MG63 (cell line): ENCODE data around the gene ACKR3. TPM values are rescaled to one million over a fixed set of nuclear protein-coding genes. Genes with fewer than 3 reads are reported as not detected.

Source experiments
- DNase-seq: peaks from one replicate; pipeline ENCODE4 v3.0.0-alpha.2; 2020
- H3K27me3 ChIP-seq: fragments of 250-450 bp; sonication (Bioruptor Pico); 2 replicates; pipeline ENCODE4 v1.5.1; 2020; ENCODE audit warnings: mild to moderate bottlenecking, moderate library complexity
- H3K36me3 ChIP-seq: fragments of 250-450 bp; sonication (Bioruptor Pico); 2 replicates; pipeline ENCODE4 v1.5.1; 2020; ENCODE audit warnings: mild to moderate bottlenecking, moderate library complexity
- H3K4me3 ChIP-seq: fragments of 250-450 bp; sonication (Bioruptor Pico); 2 replicates; pipeline ENCODE4 v1.5.1; 2020; ENCODE audit warnings: mild to moderate bottlenecking, moderate library complexity
- H3K9me3 ChIP-seq: fragments of 250-450 bp; sonication (Bioruptor Pico); 2 replicates; pipeline ENCODE4 v1.5.1; 2020; ENCODE audit warnings: mild to moderate bottlenecking, moderate library complexity
- total RNA-seq: library from RNA; depleted of rRNA; stranded (reverse); fragments of >200 nt; shearing (Covaris generic); gene quantifications from 2 replicates; pipeline ENCODE4 v1.2.3, GENCODE V29; 2014; ENCODE audit warnings: low replicate concordance

ACKR3 gene
- total RNA-seq, 1 experiment from 2014 or later, result 19.0 TPM

DNA sequence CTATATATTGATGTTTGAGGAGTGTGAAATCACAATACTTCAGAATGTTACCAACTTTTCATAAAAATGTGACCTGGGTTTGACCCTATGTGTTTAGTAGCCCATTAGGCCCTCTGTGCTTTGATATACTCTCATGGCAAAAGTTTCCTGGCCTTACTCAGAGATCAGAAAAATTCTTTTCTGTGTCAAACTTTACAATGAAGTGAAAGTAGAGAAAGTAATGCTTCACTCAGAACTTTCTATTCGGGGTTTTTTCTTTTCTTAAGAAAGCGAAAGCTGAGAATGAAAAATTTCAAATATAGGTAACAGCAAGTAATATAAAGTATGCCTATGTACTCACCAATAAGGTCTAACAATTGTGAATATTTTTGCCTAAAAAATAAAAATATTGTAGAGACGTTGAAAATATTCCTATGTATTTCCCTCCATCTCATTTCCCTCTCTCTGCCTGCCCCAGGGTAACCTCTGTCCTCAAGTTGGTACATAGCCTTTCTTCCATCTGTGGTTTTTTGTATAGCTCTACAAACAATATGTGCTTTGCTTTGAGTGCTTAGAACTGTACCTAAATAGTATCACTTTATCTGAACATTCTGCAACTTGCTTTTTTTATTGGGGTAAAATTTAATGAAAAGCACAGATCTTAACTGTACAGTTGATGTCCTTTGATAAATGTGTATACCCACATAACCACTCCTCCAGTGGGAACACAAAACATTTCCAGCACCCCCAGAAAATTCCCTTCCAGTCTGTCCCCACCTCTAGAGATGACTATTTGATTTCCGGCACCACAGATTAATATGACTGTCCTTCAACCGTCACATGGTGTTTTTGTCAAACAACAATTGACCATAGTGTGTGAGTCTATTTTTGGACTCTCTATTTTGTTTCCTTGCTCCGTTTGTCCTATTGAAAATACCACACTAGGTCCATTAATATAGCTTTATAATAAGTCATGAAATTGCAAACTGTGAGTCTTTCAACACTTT is 10.3 kb upstream of the ACKR3 start:
- no peaks in the 10 kb centered on the region for H3K36me3 ChIP-seq
- H3K27me3 ChIP-seq, result no peaks in the 10 kb centered on the region
- H3K4me3 ChIP-seq, result no peak overlapping the region
- H3K9me3 ChIP-seq, result peaks cover 6% of the 10 kb centered on the region; the same call in 1 of the 2 replicates
- DNase-seq, result no peak

DNA sequence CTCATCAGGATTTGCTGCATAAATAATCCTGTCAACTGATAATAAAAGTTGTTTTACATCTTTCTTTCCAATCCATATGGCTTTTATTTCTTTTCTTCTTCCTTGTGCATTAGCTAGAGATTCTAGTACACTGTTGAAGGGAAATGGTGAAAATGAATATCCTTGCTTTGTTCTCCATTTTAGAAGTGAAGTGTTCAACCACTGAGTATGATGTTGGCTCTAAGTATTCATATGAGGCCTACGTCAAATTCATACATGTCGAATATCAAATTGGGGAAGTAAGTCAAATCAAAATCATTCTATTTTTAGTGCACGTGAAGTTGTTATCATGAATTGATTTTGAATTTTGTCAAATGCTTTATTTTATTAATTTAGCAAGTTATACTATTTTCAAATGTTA is 7.8 kb upstream of the ACKR3 start:
- H3K4me3 ChIP-seq, result no peak overlapping the region
- no peaks in the 10 kb centered on the region for H3K36me3 ChIP-seq
- no peaks in the 10 kb centered on the region for H3K27me3 ChIP-seq
- no peaks in the 10 kb centered on the region for H3K9me3 ChIP-seq
- no peak for DNase-seq

DNA sequence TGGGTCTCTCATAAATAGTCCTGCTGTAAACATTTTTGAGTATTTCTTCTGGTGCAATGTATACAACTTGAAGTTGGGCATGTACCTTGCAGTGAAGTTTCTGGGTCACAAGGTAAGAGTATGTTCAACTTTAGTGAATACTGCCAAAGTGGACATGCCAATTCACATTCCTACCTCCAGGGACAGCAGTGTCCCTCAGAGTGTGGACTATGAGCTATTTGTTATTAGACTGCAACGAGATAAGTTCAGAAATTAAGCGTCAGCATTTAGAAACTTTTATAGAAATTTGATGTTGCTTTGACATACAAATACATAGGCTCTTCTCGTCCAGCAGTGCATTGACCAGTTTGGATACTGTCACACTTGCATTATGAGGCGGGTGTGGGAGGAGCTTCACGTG is 7.2 kb upstream of the ACKR3 start:
- no peak for DNase-seq
- no peak overlapping the region for H3K4me3 ChIP-seq
- H3K27me3 ChIP-seq, result no peaks in the 10 kb centered on the region
- no peaks in the 10 kb centered on the region for H3K9me3 ChIP-seq
- H3K36me3 ChIP-seq, result no peaks in the 10 kb centered on the region

DNA sequence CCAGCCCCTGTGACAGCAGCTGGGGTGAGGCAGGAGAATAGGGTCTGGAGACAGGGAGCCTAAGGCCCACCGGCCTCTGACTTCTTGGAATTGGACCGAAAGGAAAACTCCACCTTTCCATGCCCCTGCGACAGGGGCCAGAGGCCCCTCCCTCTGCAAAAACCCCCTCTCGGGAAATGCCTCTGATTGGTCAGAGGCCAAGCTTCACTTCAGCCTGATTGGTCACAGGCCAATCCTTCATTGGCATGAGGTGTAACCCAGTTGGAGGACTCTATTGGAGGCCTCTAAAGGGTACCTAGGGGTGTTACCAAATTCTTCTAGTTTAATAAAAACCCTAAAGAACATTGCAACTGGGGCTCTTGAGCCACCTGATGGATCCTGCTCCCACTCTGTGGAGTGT is 5.7 kb upstream of the ACKR3 start:
- no peak for DNase-seq
- H3K27me3 ChIP-seq, result no peaks in the 10 kb centered on the region
- H3K36me3 ChIP-seq, result no peaks in the 10 kb centered on the region
- no peaks in the 10 kb centered on the region for H3K9me3 ChIP-seq
- H3K4me3 ChIP-seq, result no peak overlapping the region

DNA sequence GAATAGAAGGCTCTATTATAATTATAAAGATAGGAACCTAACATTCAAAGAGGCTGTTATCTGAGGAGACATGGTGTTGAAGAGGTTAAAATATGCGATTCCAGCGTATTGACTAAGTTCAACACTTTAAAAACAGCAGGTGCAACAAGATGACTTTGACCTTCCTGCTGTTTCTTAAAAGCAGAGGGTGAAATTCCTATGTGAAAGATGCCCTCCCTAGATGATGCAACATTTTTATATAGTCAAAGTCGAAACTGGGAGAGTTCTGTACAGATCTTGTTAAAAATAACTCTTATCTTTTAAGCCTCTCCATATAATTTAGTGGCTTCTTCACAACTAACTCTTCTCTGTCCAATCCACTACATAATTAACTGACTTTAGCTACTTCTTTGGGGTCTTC is 4.4 kb upstream of the ACKR3 start:
- H3K27me3 ChIP-seq, result no peaks in the 10 kb centered on the region
- H3K9me3 ChIP-seq, result no peaks in the 10 kb centered on the region
- no peaks in the 10 kb centered on the region for H3K36me3 ChIP-seq
- no peak for DNase-seq
- H3K4me3 ChIP-seq, result no peak overlapping the region

DNA sequence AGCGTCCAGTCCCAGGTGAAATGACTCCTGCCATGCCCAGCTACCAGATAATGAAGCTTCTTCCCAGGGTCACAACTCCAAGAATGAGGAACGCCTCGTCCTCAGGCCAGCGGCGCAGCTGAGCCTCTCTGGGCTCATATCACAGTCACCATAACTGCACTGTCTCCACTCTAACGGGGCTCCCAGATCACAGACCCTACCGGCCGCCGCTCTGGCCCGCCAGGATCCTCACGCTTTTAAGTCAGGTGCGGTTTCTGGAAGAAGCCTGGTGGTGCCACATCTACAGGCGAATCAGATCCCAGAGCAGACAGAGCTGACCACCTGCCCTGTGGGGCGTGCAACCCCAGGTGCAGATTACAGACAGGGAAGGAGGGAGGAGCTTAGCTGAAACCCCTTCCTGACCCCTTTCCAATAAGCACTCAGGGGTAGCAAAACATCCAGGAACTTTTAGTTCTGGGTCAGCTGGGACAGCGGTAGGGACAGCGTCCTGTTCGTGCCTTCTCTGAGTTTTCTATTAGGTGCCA is 3.7 kb upstream of the ACKR3 start:
- no peak for DNase-seq
- no peaks in the 10 kb centered on the region for H3K9me3 ChIP-seq
- no peak overlapping the region for H3K4me3 ChIP-seq
- no peaks in the 10 kb centered on the region for H3K27me3 ChIP-seq
- H3K36me3 ChIP-seq, result no peaks in the 10 kb centered on the region

DNA sequence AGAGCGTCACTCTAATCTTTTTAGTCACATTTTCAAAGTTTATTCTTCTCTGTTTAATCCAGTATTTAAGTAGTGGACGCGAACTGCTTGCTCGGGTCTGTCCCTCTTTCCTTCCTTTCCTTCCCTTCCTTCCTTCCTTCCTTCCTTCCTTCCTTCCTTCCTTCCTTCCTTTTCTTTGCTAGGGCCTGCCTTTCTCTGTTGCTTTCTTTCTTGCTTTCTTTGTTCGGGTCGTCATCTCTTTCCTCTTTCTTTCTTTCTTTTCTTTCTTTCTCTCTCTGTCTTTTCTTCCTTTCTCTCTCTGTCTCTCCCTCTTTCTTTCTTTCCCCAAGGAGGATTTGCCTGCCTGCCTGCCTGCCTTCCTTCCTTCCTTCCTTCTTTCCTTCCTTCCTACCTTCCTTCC is 3.0 kb upstream of the ACKR3 start:
- no peaks in the 10 kb centered on the region for H3K27me3 ChIP-seq

DNA sequence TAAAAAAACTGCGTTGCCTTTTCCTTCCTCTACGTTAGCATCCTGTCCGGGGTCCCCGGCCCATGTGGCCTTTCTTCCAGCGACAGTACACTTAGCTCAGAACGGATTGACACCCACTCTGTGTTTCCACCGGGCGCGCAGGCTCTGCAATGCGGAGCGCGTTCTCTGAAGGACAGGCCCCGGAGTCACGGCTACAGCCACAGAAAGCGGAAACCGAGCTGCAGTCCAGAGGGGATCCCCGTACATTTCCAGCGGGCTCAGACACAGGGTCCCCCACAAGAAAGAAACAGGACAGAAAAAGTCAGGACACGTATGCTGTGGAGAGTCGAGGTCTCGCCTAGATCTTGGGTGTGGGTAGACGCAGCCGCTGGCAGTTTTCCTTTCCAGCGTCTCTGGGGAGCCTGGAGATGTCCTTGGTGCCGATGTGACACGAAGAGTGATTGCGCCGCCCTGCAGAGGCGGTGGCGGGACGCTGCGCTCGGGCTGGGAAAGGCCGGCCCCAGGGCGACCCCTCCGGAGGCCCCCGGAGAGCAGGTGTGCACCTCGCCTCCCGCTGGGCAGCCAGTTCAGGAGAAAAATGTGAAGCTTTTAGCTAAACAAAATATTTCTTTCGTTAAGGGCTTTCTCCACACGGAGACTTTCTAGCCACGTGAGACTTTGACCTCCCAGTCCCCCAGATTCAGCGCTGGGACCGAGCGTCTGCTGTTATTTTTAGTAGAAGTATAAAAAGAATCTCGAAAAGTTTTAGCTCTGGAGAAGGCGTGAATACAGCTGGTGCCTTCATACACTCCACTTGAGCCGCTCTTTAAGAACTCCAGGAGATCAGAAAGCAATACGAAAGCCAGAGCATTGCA is 1.3 kb upstream of the ACKR3 start:
- no peaks in the 10 kb centered on the region for H3K9me3 ChIP-seq
- peak; percentile 43 for DNase-seq
- no peaks in the 10 kb centered on the region for H3K27me3 ChIP-seq
- no peaks in the 10 kb centered on the region; the same call in 1 of the 2 replicates for H3K36me3 ChIP-seq
- H3K4me3 ChIP-seq, result peak overlapping the region; percentile 47

More for the DNA sequence above, 3.0 kb upstream of the ACKR3 start:
- no peaks in the 10 kb centered on the region; the same call in 1 of the 2 replicates for H3K36me3 ChIP-seq
- DNase-seq, result no peak
- H3K9me3 ChIP-seq, result no peaks in the 10 kb centered on the region
- H3K4me3 ChIP-seq, result no peak overlapping the region

DNA sequence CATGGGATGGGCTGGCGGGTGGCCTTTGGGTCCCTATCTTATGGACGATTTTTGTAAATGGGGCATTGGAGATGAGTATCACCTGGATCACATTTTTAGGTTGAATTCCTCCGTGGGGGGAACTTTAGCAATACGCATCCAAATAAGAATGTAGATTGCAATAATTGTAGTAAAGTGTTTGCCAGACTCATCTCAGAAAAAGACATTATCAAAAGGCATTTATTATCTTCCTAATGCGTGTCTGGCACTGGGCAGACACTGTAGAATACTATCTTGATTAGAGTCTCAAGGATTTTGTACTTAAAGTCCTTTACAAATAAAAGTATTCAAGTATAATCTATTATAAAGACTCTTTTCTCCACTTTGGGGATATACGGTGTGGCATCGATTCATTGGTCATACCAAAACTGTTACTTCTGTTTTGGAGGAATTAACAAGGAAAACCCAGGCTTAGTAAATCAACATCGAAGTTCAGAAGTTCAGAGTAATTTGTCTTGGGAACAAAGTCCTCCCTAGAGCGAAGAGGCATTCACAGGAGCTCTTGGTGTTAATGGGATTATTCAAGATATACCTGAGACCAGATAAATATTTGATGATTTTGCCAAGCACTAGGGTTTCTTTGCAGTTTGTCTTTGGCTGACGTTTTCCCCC is 578 bp upstream of the ACKR3 start:
- peak overlapping the region; percentile 47 for H3K4me3 ChIP-seq
- H3K9me3 ChIP-seq, result no peaks in the 10 kb centered on the region
- H3K36me3 ChIP-seq, result no peaks in the 10 kb centered on the region; the same call in 1 of the 2 replicates
- DNase-seq, result no peak
- no peaks in the 10 kb centered on the region for H3K27me3 ChIP-seq

DNA sequence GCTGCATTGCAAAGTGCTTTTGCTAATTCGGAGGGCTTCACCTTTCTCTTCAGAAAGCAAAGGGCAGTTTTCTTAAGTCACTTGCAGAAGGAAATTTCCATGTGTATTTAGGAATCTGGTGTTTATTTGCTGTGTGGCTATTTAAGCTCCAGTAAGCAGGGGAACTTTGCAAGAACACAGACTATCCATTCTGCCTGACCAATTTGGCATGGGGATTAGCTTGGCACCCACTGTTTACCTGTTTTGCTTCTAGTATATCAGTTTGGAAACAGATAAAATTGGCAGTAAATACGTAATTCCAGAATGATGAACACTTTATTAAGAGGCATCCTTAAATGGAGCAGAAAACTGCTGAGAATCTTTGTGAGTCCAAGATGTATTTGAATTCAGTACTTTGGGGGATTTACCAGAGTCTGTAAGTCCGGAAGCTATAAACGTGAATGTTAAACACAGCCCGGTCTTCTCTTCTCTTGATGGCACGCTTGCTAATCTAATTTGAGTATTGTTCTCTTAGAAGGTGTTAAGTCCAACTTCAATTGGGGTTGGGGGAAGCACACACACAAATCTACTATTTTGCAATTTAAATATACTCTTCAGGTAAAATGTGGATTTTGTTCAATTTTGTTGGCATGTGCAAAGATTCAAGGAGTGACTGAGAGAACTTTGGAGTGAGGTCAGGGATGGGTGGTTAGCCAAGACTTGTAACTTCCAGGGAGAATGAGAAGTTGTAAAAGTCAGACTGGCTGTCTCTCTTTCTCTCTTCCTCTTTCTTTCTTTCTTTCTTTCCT is 650 bp downstream of the ACKR3 start:
- DNase-seq, result peak; percentile 53
- no peaks in the 10 kb centered on the region; the same call in 1 of the 2 replicates for H3K36me3 ChIP-seq
- H3K27me3 ChIP-seq, result no peaks in the 10 kb centered on the region
- H3K9me3 ChIP-seq, result no peaks in the 10 kb centered on the region
- peak overlapping the region; percentile 47 for H3K4me3 ChIP-seq

DNA sequence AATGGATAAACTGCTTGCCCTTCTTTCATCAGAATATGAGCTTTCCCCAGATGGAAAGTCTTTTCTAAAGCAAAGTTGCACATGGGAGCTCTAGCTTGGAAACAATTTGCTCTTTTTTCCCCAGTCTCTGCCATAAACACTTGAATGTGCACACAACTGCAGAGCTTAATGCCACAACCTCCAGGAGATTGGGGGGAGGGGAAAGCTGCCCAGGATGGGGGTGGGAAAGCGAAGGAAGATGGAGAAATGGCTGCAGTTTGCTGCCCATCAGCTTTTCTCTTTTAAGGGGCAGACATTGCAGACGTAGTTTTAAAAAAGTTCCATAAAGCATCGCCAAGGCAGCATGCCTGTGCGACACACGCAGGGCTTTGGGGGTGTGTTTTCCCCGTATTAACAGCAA is 1.5 kb downstream of the ACKR3 start:
- Histone ChIP-seq H3K36me3 (no peaks in the 10 kb centered on the region; the same call in 1 of the 2 replicates), H3K9me3 (no peaks in the 10 kb centered on the region), H3K4me3 (peak overlapping the region; percentile 47), H3K27me3 (no peaks in the 10 kb centered on the region)
- no peak for DNase-seq

DNA sequence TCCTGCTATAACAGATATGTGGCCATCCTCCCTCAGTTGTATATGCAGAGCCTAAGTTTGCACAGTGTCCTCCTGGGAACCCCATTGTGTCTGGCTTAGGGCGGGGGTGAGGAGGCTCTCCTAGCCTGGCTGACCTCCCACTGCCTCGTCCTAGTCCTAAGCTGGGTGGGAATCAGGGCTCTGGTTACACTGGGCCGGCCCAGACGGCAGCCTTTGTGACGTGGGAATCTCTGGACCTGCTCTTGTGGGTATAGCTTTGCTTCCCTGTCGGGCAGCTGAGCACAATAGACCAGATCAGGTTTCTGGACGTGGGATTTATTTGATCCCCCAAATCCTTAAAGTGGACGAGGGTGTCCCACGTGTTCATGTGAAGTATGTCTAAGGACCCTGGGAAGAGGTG is 2.9 kb downstream of the ACKR3 start:
- no peak for DNase-seq
- no peaks in the 10 kb centered on the region for H3K27me3 ChIP-seq
- H3K9me3 ChIP-seq, result no peaks in the 10 kb centered on the region
- H3K36me3 ChIP-seq, result no peaks in the 10 kb centered on the region; the same call in 1 of the 2 replicates
- H3K4me3 ChIP-seq, result no peak overlapping the region

DNA sequence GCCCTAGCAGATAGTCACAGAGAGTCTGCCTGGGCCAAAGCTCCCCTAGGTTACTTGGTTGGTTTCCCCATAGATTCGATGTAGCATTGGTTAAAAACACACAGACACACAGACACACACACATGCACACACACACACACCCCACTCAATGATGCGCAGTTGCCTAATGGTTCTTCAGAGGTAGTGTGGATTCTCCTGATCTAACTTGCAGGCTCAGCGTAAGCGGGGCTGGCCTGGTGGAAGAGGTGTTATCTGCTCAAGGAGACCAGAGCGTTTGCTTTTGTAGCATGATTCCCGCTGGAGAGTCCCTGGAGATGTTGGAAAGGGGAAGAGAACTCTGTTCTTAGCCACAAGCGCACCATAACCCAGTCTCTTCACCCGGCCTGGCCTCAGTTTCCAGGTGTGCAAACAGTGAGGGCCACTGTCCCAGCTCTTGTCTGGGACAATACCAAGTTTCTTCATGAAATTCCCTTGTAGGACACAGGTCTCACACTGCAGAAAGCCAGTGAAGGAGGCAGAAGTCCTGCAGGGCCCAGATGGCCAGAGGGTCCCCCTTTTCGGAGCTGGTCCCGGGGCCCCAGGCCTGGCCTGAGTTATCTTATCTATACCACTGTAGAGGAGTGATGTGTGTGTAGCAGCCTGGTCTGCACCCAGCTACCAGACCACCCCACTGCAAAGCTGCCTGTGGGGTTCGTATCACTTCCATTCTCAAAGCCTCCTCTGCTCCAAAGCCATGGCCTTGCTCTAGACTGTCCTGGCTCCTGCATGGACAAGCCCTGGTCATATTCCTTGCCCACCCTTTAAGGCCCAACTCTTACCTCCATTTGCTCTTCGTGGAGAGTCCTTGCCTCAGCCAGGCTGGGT is 3.7 kb downstream of the ACKR3 start:
- Histone ChIP-seq H3K27me3 (no peaks in the 10 kb centered on the region), H3K4me3 (no peak overlapping the region), H3K36me3 (no peaks in the 10 kb centered on the region; the same call in none of the 2 replicates), H3K9me3 (no peaks in the 10 kb centered on the region)
- DNase-seq, result no peak

DNA sequence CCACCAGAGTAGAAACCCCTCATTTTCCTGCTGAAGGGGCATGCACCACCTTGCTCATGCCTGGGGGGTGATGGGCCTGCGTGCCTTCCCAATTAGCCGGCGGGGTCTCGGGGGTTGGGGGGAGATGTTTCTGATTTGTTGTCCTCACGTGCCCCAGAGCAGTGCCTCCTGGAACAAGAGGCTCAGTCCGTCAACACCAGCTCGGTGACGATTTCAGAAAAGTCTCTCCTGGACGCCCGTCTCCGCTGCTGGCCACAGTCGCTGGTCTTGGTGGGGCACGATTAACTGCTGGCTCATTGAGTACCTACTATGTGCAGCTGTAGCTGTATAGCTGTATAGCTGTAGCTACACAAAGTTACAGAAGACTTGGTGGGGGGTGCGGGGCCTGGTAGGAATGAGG is 4.4 kb downstream of the ACKR3 start:
- H3K36me3 ChIP-seq, result no peaks in the 10 kb centered on the region; the same call in none of the 2 replicates
- no peaks in the 10 kb centered on the region for H3K27me3 ChIP-seq
- H3K9me3 ChIP-seq, result no peaks in the 10 kb centered on the region
- DNase-seq, result no peak
- H3K4me3 ChIP-seq, result no peak overlapping the region
